Embryonic facial prominence (tissue), 1 donor: ENCODE results near the gene ZKSCAN5.
"Not testable (repeated sequence)": the region's sequence is repeated elsewhere in the genome, so short reads cannot be mapped to it uniquely, and the experiment has no call there.

ENCODE experiments used
- DNase-seq: peaks from one replicate; pipeline ENCODE4 v3.0.0-alpha.2; 2016; ENCODE audit errors: extremely low spot score

The ZKSCAN5 gene

GRCh38 chr7:99551767-99552463, 47.5 kb downstream of the ZKSCAN5 start, which contains the start of gene FAM200A:
FAM200A (minus strand) TSS chr7:99552114; CDS start chr7:99548407, 3,707 bp downstream.
- DNase-seq = peak; percentile 81

GRCh38 chr7:99553039-99553438, 48.6 kb downstream of the ZKSCAN5 start:
- DNase-seq = no peak

GRCh38 chr7:99554939-99555338, 50.5 kb downstream of the ZKSCAN5 start:
- DNase-seq = no peak

- DNase-seq = no peak
Measured at GRCh38 chr7:99557196-99557607, 52.7 kb downstream of the ZKSCAN5 start.

GRCh38 chr7:99557940-99558305, 53.5 kb downstream of the ZKSCAN5 start:
- DNase-seq = no peak

GRCh38 chr7:99558306-99559174, 54.1 kb downstream of the ZKSCAN5 start, which contains the start of gene ZNF655:
ZNF655 (plus strand) TSS chr7:99558642; CDS start chr7:99560560, 1,918 bp downstream.
- DNase-seq = peak; percentile 82

GRCh38 chr7:99559175-99559915, 54.9 kb downstream of the ZKSCAN5 start:
- no peak for DNase-seq

GRCh38 chr7:99560834-99561736, 56.6 kb downstream of the ZKSCAN5 start:
- DNase-seq = no peak

GRCh38 chr7:99561737-99562051, 57.2 kb downstream of the ZKSCAN5 start:
- no peak for DNase-seq

GRCh38 chr7:99562114-99562784, 57.8 kb downstream of the ZKSCAN5 start:
- DNase-seq = no peak

- no peak for DNase-seq
Measured at GRCh38 chr7:99562832-99563231, 58.4 kb downstream of the ZKSCAN5 start.

GRCh38 chr7:99563650-99564049, 59.2 kb downstream of the ZKSCAN5 start:
- DNase-seq = no peak

- DNase-seq = not testable (repeated sequence)
Measured at GRCh38 chr7:99568770-99569169, 64.3 kb downstream of the ZKSCAN5 start.

GRCh38 chr7:99571768-99572167, 67.3 kb downstream of the ZKSCAN5 start:
- no peak for DNase-seq

GRCh38 chr7:99573257-99573656, 68.8 kb downstream of the ZKSCAN5 start:
- no peak for DNase-seq

GRCh38 chr7:99576251-99576650, 71.8 kb downstream of the ZKSCAN5 start:
- DNase-seq = no peak

- no peak for DNase-seq
Measured at GRCh38 chr7:99579281-99579955, 75.0 kb downstream of the ZKSCAN5 start.

- DNase-seq = peak; percentile 28
Measured at GRCh38 chr7:99579956-99580777, 75.7 kb downstream of the ZKSCAN5 start.

- DNase-seq = not testable (repeated sequence)
Measured at GRCh38 chr7:99580778-99581332, 76.4 kb downstream of the ZKSCAN5 start.
